Stimulated activated naive CD8-positive, alpha-beta T cell treated with anti-CD3 and anti-CD28 coated beads, Interleukin-15, amount 100 ng/mL, for 72 hours (primary cell): ENCODE measurements around the gene C18orf63.

Source experiments
- ATAC-seq: fragments of 150-1000 bp; cut with Tn5 transposase; 2 replicates; pipeline ENCODE4 v1.10.0; 2021; ENCODE audit warnings: mild to moderate bottlenecking, moderate library complexity
- DNase-seq, 2 donors: peaks; one replicate each; pipeline ENCODE4 v3.0.0; 2021 to 2022
- H3K27ac Mint-ChIP-seq, 2 donors: one replicate each; pipeline ENCODE4 v1.8.0; 2022; ENCODE audit warnings: mild to moderate bottlenecking in 2 of 2, mixed read lengths in 2 of 2, moderate library complexity in 2 of 2
- H3K27me3 Mint-ChIP-seq: one replicate; pipeline ENCODE4 v1.8.0; 2022; ENCODE audit warnings: mixed read lengths
- H3K4me1 Mint-ChIP-seq: one replicate; pipeline ENCODE4 v1.8.0; 2022; ENCODE audit warnings: mild to moderate bottlenecking, mixed read lengths
- H3K4me3 Mint-ChIP-seq, 2 donors: one replicate each; pipeline ENCODE4 v1.8.0; 2022; ENCODE audit warnings: mild to moderate bottlenecking in 2 of 2, mixed read lengths in 2 of 2, moderate library complexity in 1 of 2
- H3K9me3 Mint-ChIP-seq, 2 donors: one replicate each; pipeline ENCODE4 v1.8.0; 2022; ENCODE audit warnings: mixed read lengths in 2 of 2

The C18orf63 gene

DNA sequence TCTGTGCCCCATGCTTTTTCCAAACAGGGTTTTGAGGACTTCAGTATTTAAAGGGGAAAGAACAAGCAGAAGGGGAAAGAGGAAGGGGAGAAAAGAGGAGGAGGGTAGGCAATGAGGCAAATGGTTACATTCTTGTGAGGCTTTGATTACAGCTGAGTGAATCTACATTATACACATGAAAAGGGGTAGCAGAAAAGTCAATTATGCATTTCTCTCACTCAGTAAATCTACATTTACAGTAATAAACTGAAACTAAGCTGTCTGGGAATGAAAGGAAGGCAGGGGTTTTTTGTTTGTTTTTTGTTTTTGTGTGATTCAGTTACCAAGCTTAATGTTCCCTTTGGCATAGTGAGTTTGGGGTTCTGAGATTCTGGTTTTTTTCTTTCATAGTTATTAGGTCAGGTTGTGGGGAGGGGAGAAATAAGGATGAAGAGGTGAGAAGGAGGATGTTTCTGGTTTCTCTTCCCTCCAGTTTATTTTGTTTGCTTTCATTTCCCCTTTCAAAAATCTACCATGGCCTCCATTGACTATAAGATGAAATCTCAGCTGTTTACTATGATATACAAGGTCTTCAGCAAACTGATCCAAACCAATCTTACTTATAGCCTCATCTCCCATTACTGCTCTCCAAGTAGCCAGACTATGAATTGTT, 18.7 kb downstream of the C18orf63 start:
- ATAC-seq (no peak), DNase-seq (no peak)
- Mint-ChIP-seq H3K4me1 (no peaks in the 10 kb centered on the region), H3K9me3 (no peaks in the 10 kb centered on the region), H3K27ac (peak overlapping the region in 1 of 2 donors; percentile 64), H3K4me3 (no peak overlapping the region), H3K27me3 (no peaks in the 10 kb centered on the region)

DNA sequence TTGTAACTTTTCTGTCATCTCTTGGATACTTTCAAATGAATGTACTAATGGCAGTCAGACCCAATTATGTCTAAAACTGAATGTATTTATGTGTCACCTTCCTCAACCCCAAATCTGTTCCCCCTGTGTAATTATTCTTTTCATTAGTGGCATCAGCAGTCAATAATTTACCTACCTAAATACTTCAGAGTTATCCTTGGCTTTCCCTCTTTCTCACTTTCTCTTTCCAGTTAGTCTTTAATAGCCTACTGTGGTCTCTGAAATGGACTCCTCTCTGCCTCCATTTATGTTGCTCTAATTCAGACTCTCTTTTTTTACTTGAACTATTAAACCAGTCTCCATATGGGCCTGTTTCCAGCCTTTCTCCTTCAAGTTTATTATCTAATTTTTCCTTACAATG, 21.0 kb downstream of the C18orf63 start:
- ATAC-seq: no peak
- Mint-ChIP-seq H3K27me3 (no peaks in the 10 kb centered on the region), H3K9me3 (no peaks in the 10 kb centered on the region), H3K27ac (no peak overlapping the region), H3K4me3 (no peak overlapping the region), H3K4me1 (no peaks in the 10 kb centered on the region)
- DNase-seq: no peak

DNA sequence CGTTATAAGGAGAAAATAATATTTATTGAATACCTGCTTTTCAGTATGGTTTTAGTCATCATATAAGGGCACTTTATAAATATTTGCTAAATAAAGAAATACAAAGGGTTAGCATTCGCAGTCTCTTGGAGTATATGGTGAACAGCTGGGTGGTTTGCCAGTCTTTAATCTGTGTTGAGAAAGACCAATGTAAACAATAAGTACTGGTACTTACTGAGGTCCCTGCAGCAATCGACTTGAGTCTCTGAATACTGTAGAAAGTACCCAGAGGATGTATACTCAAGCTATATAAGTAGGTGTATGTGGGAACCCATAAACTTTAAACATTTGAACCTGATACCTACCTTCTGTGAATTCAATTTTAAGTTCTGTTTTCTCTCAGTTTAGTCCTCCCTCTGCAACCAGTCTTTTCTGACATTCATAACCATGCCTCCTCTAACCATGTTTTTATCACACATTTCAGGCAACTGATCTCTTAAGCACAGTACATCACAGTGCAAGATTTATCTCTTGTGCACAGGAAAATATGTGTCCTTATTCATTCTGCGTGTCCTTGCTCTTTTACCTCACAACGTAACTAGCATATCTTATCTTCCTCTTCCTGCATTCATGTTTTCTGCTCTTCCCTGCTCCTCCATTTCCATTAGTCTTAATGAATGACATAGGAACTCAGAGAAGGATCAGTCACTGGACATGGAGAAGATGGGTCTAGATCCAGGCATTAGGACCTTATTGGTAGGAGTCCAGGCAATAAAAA, 21.7 kb downstream of the C18orf63 start:
- no peaks in the 10 kb centered on the region for H3K27me3 Mint-ChIP-seq
- DNase-seq: no peak
- H3K27ac Mint-ChIP-seq: no peak overlapping the region
- no peaks in the 10 kb centered on the region for H3K4me1 Mint-ChIP-seq
- no peak for ATAC-seq
- no peaks in the 10 kb centered on the region for H3K9me3 Mint-ChIP-seq
- H3K4me3 Mint-ChIP-seq: no peak overlapping the region

DNA sequence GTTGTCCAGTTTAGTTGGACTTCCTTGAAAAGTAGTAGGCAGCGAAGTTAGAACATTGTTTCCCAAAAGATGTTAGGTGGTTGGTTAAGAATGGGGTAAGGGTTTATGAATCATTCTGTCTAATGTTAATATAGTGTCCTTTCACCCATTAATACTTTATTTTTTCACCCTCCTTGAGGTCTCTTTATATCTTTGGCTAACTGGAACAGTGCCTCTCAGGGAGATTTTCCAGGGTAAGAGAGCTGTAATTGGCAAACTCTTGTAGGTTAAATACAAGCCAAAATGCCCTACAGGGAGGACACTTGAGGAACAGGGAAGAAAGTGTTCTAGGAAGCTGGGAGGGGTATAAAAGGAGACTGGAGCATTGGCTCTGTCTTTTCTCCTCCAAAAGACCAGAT, 22.3 kb downstream of the C18orf63 start:
- Mint-ChIP-seq H3K27me3 (no peaks in the 10 kb centered on the region), H3K27ac (no peak overlapping the region), H3K4me1 (no peaks in the 10 kb centered on the region), H3K9me3 (no peaks in the 10 kb centered on the region), H3K4me3 (no peak overlapping the region)
- ATAC-seq: no peak
- no peak for DNase-seq

DNA sequence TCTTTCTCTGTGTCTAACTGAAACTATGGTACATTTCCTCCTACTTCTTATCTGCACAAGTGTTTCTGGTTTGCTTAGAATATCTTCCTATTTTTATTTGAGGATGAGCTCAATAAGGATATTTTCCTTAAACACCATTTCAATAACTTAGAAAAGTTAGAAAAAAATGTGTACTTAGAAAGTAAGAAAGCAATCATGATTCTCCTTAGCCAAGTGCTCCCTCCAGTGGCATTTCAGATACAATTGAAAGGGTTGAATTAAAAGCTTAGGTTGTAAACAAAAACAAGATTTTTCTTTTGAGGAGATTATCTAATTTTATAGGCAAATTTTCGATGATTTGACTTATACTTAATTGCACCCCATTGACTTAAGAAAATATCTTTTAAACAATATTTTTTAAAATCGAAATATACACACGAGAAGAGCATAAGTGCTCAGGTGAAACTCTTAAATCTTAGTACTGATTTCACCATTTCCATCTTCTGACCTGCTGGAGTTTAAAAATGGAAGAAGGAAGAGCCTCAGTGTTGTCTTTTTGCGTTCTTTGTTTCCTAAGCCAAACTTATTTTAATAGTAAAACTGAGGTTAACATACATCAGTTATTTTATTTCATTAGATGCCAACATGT, 26.9 kb downstream of the C18orf63 start:
- Mint-ChIP-seq H3K9me3 (no peaks in the 10 kb centered on the region), H3K27ac (no peak overlapping the region), H3K4me1 (no peaks in the 10 kb centered on the region), H3K4me3 (no peak overlapping the region), H3K27me3 (no peaks in the 10 kb centered on the region)
- ATAC-seq (no peak), DNase-seq (peak in 1 of 2 donors; percentile 20)

DNA sequence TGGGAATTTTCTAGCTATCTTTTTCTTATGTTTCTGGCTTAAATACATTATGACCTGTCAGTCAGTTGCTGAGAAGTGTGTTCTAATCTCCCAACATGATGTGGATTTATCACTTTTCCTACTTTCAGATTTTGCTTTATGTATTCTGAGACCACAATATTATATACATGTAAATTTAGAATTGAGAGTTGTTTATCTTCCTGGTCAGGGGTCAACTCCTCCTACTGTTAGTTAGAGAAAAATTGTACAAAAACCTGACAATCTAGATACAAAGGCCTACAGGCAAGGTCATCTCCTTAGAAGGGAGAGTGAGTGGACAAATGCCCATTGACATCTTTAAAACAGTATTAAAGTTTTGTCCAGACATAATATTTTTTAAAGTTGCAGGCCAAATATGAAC, 30.6 kb downstream of the C18orf63 start:
- Mint-ChIP-seq H3K9me3 (no peaks in the 10 kb centered on the region), H3K27me3 (no peaks in the 10 kb centered on the region), H3K27ac (no peak overlapping the region), H3K4me1 (peaks cover 2% of the 10 kb centered on the region), H3K4me3 (no peak overlapping the region)
- ATAC-seq (no peak), DNase-seq (no peak)

DNA sequence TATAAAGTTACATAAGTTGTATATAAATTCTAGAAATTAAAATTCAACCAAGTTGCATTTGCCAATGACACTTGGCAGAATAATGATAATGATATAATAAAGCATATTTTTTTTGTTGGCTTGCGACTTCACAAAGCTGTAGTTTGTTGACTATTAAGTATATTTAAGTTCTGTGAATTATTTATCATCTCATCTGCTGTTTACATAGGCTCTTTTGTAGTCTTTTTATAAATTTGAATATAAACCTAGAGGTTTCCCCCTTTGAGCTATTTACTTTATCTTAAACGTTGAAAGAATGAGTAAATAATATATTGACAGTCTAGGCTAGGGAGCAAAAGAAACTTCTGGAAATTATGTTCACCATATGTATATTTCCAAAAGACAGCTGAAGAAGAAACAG, 32.9 kb downstream of the C18orf63 start:
- Mint-ChIP-seq H3K27ac (no peak overlapping the region), H3K9me3 (no peaks in the 10 kb centered on the region), H3K4me3 (no peak overlapping the region), H3K27me3 (no peaks in the 10 kb centered on the region), H3K4me1 (peaks cover 12% of the 10 kb centered on the region)
- ATAC-seq: no peak
- DNase-seq: no peak

DNA sequence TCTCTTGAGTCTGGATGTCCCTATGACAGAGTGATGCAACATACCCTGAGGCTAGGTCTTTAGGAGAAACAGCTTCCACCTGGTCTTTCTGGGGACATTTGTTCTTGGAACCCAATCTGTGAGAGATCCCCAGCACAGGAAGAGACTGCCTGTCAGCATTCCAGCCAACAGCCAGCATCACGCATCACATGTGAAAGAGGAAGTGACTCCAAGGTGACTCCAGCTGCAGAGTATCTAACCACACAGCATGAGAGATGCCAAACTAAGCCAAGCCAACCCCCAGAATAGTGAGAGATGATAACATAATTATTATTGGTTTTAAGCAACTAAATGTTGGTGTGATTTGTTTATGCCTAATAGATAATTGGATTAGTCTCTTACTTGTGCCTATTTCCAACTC, 35.7 kb downstream of the C18orf63 start:
- Mint-ChIP-seq H3K4me1 (peaks cover 14% of the 10 kb centered on the region), H3K27ac (no peak overlapping the region), H3K9me3 (no peaks in the 10 kb centered on the region), H3K4me3 (peak overlapping the region in 1 of 2 donors; percentile 13), H3K27me3 (no peaks in the 10 kb centered on the region)
- DNase-seq: no peak
- no peak for ATAC-seq

DNA sequence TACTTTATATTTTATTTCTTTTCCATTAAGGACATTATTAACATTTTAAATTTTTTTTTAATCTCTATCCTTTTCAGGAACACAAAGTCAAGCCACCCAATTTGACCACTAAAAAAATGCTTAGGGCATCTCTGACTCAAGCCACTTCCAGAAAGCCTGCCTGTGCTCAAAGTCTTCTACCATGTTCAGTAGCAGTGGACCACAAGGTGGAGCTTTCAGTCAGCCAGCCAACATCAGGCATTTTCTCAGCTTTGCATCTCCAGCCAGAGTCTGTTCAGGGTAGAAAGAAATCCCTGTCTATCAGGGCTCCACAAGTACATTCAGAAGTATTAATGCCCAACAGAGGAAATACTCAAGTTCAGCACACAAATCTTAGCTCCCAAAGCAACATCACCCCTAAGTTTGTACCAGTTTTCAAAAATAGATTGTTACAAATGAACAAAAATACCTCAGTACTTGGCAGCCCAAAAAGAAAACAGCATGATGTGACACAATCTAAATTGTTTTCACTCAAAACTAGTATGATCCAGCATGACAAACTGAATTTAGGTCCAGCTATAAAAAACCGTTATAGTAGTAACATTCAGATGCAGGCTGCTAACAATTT, 37.6 kb downstream of the C18orf63 start:
- DNase-seq: peak; percentile 42 to 58
- H3K27me3 Mint-ChIP-seq: no peaks in the 10 kb centered on the region
- H3K9me3 Mint-ChIP-seq: no peaks in the 10 kb centered on the region
- H3K27ac Mint-ChIP-seq: no peak overlapping the region
- H3K4me3 Mint-ChIP-seq: no peak overlapping the region
- peaks cover 18% of the 10 kb centered on the region for H3K4me1 Mint-ChIP-seq
- ATAC-seq: peak; percentile 89

DNA sequence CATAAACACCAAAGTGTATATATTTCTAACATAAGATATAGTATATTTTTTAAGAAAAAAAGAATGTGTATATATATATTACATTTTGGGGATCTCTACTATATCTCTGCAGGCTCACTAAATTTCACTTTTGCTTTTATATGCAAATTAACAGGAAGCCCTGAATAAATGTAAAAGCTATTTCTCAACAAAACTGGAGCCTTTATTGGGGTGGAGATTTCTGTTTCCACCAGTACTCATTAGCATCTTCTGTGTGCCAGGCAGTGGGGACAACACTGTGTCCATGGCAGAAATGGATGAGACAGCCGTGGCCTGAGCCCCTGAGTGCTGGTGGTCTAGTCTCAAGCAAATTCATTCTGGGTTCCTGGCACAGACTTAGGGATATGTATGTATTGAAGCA, 41.3 kb downstream of the C18orf63 start:
- no peak for DNase-seq
- no peaks in the 10 kb centered on the region for H3K9me3 Mint-ChIP-seq
- H3K4me1 Mint-ChIP-seq: peaks cover 8% of the 10 kb centered on the region
- H3K27me3 Mint-ChIP-seq: no peaks in the 10 kb centered on the region
- no peak for ATAC-seq
- no peak overlapping the region for H3K27ac Mint-ChIP-seq
- H3K4me3 Mint-ChIP-seq: peak overlapping the region in 1 of 2 donors; percentile 41

DNA sequence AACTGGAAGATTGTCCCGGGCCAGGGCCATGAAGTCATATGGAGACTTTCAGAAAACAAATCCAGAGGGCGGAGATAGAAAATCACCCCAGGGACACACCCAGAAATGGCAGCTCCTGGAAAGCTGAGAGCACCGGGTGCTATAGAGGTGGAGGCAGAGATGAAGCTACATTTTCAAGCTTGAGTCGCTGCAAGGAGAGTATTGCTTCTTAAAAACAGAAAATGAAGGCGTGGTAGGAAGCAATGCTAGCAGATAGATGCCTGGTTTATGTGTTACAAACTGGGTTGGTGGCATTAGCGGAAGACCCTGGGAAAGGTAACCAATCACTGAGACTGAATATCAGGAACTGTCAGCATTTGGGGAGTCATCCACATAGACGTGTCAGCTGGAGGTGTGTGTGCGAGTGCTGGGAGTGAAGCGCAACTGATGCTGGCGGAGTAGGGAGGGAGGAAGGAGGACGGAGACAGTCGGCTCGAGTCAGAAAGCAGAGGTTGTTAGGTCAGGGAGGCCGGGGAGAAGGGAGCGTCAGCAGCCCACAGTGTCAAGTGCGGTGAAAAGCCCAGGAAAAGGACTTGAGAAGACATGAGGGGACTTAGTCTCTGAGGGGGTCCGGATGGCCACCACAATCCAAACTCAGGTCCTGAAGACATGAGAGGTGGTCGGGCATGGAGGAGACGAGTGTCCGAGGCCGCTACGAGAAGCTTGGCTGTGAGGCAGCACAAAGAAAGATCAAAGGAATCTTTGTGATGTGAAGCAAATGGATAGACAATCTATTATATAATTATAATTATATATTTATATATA, 45.4 kb downstream of the C18orf63 start:
- ATAC-seq (peak; percentile 39), DNase-seq (no peak)
- Mint-ChIP-seq H3K9me3 (no peaks in the 10 kb centered on the region), H3K4me1 (peaks cover 6% of the 10 kb centered on the region), H3K27ac (no peak overlapping the region), H3K27me3 (no peaks in the 10 kb centered on the region), H3K4me3 (no peak overlapping the region)

DNA sequence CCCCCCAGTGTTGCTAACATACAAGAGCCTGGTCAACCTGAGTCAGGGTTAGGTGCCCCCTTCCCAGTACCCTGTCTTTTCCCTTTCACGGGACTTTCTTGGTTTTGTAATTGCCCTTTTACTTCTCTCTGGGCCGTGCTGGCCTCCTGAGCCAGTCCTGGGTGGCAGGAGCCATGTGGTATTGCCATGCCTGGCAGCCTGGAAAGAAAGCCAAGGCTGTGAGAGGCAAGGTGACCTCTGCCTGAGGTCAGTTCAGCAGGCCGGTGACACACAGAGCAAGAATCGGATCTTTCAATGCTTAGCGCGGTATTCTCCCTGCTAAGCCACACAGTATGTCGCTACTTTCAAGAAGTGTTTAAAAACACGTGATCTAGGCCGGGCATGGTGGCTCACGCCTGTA, 52.3 kb downstream of the C18orf63 start:
- ATAC-seq: no peak

DNA sequence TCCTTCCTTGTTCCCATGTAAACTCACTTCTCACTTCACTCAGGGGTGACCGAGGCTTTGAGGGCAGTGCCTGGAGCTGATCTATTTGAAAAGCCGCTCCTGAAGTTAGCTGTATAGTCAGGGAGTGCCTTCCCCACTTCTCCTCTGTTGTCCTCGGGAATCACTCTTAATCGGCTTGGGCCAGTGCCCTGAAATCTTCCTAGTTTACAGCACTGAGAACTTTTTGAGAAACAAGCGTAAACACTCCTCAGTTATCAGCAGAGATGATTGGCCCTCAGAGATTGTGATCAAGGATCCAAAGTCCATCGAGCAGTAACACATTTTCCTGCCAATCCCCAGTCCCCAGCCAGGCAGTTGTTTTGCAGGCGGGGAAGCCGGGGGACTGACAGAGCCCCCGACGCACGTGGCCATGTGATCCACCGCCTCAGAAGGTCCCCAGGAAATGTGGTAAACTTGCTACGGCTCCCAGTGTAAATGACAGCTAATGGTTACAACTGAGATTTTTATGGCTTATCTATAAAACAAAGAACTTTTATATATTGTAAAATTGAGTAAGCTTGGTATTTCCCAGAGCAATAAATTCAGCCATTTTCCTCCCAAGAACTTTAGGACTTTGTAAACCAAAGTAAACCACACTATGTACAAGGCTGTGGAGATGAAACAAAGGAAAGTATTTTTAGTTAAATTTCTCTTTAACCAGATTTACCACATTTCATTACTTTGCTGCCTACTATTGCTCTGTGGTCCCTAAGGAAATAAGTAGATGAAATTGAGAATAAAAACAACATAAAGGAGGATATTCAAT, 53.5 kb downstream of the C18orf63 start:
- peaks cover 7% of the 10 kb centered on the region for H3K27me3 Mint-ChIP-seq
- peak overlapping the region; percentile 31 to 39 for H3K4me3 Mint-ChIP-seq
- H3K4me1 Mint-ChIP-seq: peaks cover 42% of the 10 kb centered on the region
- no peak for DNase-seq
- peak overlapping the region; percentile 35 to 55 for H3K27ac Mint-ChIP-seq
- ATAC-seq: no peak
- H3K9me3 Mint-ChIP-seq: no peaks in the 10 kb centered on the region

More for the DNA sequence above, 52.3 kb downstream of the C18orf63 start:
- Mint-ChIP-seq H3K27ac (peak overlapping the region in 1 of 2 donors; percentile 50), H3K27me3 (peaks cover 7% of the 10 kb centered on the region), H3K4me1 (peaks cover 38% of the 10 kb centered on the region), H3K4me3 (no peak overlapping the region), H3K9me3 (no peaks in the 10 kb centered on the region)
- no peak for DNase-seq

DNA sequence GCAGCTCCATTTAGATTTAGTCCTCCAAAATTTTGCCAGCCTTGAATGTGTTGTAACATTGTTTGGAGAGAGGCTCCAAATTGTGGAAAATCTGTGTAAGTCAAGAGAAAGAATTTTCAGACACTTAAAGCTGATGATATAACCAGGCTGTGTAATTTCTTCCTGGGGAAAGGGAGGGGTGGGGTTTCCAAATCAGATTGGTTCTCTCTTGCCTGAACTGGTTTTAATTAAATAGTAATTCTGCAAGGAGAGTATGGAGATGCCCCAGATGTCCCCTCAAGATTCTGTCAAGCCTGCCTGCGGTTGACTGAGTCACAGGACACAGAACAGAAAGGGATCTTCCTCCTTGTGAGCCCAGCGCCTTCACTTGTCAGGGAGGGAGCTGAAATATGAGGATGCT, 54.5 kb downstream of the C18orf63 start:
- no peaks in the 10 kb centered on the region for H3K9me3 Mint-ChIP-seq
- H3K27ac Mint-ChIP-seq: peak overlapping the region; percentile 23 to 74
- H3K4me1 Mint-ChIP-seq: peaks cover 48% of the 10 kb centered on the region
- no peak overlapping the region for H3K4me3 Mint-ChIP-seq
- H3K27me3 Mint-ChIP-seq: peaks cover 7% of the 10 kb centered on the region
- DNase-seq: no peak
- peak; percentile 36 for ATAC-seq
